Epithelial cell of proximal tubule (primary cell): ENCODE results near the gene DLD. TPM values are rescaled to one million over a fixed set of nuclear protein-coding genes. Genes with fewer than 3 reads are reported as not detected.

Experiments
- DNase-seq: peaks from one replicate; pipeline ENCODE4 v3.0.0-alpha.2; 2011; ENCODE audit warnings: low read depth
- H3K4me3 ChIP-seq: 2 replicates; pipeline ENCODE4 v1.5.1; 2011; ENCODE audit warnings: low read depth, mild to moderate bottlenecking, low read length
- CTCF ChIP-seq: conservative IDR thresholded peaks from 2 replicates; pipeline ENCODE4 v1.5.1; 2012; ENCODE audit warnings: low read depth, mild to moderate bottlenecking, low read length
- total RNA-seq: library from RNA; depleted of rRNA; stranded (reverse); fragments of >200 nt; gene quantifications from 2 replicates; pipeline ENCODE4 v1.2.3, GENCODE V29; 2015

DLD gene
- total RNA-seq, 1 donor from 2014 or later: 54.4 TPM

GRCh38 chr7:107932805-107933204, 41.8 kb downstream of the DLD start:
- H3K4me3 ChIP-seq: no peak overlapping the region
- TF ChIP-seq CTCF: no peak
- no peak for DNase-seq

GRCh38 chr7:107933386-107934013, 42.5 kb downstream of the DLD start:
- no peak overlapping the region for H3K4me3 ChIP-seq
- TF ChIP-seq CTCF: no peak
- DNase-seq: no peak

- H3K4me3 ChIP-seq: no peak overlapping the region
- no peak for DNase-seq
Measured at GRCh38 chr7:107934991-107935770, 44.2 kb downstream of the DLD start.

GRCh38 chr7:107936312-107936711, 45.3 kb downstream of the DLD start:
- no peak for DNase-seq
- no peak for TF ChIP-seq CTCF

More at GRCh38 chr7:107934991-107935770, 44.2 kb downstream of the DLD start:
- no peak for TF ChIP-seq CTCF

GRCh38 chr7:107937531-107937930, 46.5 kb downstream of the DLD start:
- H3K4me3 ChIP-seq: no peak overlapping the region
- no peak for TF ChIP-seq CTCF
- no peak for DNase-seq

More at GRCh38 chr7:107936312-107936711, 45.3 kb downstream of the DLD start:
- no peak overlapping the region for H3K4me3 ChIP-seq

GRCh38 chr7:107938456-107939250, 47.7 kb downstream of the DLD start:
- H3K4me3 ChIP-seq: no peak overlapping the region
- TF ChIP-seq CTCF: no peak
- DNase-seq: no peak
